NCI-H2107 (cell line): ENCODE data around the gene WBP2.
"Not testable (repeated sequence)": the region's sequence is repeated elsewhere in the genome, so short reads cannot be mapped to it uniquely, and the experiment has no call there.

ENCODE experiments used
- DNase-seq: peaks from one replicate; lab custom pipeline; 2025; lab: John Stamatoyannopoulos, UW

The WBP2 gene

DNA sequence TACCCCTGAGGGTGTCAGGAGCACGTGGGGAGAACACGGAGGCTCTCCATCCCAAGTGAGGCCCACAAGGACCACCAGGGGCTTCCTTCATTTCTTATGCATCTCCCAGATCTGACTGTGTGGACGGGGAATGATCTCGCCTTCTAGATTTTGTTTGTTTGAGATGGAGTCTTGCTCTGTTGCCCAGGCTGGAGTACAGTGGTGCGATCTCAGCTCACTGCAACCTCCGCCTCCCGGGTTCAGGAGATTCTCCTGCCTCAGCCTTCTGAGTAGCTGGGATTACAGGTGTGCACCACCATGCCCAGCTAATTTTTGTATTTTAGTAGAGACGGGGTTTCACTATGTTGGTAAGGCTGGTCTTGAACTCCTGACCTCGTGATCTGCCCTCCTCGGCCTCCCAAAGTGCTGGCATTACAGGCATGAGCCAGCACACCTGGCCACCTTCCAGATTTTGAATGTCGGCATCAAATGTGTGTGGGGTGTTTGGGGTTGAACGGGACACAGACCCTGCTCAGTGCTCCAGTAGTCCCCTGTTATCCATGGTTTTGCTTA lies 13.7 kb upstream of the WBP2 start:
- DNase-seq = not testable (repeated sequence)

DNA sequence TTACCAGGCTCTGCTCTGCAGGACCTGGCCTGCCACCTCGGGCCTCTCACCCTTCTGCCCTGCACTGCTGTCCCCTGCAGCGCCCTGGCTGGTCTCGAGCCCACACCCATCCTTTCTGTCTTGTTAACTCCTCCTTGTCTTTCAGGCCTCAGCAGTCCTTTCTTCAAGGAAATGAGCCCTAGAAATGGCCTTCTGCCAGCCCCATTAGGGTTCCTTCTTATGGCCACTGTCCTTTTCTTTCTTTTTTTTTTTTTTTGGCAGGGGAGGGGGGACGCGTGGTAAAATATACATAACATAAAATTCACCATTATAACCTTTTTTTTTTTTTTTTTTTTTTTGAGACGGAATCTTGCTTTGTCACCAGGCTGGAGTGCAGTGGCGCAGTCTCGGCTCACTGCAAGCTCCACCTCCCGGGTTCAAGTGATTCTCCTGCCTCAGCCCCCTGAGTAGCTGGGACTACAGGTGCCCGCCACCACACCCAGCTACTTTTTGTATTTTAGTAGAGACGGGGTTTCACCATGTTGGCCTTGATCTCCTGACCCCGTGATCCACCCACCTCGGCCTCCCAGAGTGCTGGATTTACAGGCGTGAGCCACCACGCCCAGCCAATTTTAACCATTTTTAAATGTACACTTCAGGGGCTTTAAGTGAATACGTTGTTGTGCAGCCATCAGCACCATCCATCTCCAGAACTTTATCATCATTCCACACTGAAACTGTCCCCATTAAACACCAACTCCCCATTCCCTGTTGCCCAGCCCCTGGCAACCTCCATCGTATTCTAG lies 10.5 kb upstream of the WBP2 start:
- DNase-seq = not testable (repeated sequence)

DNA sequence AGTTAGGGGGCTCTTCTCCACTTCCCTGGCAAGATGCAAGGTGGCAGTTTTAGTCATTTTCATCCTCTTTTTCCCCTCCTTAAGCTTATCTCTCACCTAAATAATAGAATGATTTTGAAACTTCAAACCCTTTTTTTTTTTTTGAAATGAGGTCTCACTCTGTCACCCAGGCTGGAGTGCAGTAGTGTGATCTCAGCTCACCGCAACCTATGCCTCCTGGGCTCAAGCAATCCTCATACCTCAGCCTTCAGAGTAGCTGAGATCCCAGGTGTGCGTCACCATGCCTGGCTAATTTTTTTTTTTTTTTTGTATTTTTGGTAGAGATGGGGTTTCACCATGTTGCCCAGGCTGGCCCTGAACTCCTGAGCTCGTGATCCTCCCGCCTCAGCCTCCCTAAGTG lies 9.8 kb upstream of the WBP2 start:
- DNase-seq = not testable (repeated sequence)

DNA sequence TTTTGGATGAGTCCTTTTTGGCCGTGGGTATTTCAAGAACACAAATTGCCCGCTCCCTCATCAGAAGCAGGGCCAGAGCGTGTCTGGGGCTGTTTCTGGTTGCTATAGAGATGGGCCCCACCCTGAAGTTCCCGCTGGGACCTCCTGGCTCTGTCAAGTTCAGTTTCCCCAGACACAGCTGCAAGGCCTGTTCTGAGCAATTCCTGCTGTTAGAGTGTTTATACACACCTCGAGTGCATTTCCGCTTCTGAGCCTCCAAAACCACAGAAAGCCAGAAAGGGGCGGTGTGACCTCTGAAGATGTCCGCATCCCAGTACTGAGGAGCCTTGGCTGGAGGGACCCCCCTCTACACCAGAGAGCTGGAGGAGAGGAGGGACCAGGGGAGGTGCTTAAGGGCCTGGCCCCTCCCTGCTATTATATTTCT lies 9.3 kb upstream of the WBP2 start:
- DNase-seq = no peak

DNA sequence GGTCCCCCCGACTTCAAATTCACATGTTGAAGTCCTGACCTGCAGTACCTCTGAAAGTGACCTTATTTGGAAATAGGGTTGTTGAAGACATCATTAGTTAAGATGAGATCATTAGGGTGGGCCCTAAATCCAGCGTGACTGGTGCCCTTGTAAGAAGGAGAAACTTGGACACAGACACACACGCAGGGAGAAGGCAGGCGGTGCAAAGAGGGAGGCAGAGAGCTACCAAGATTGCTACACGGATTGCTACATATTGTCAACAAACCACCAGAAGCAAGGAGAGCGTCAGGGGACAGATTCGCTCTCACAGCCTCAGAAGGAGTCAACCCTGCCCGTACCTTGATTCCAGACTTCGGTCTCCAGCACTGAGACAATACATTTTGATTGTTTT lies 6.8 kb upstream of the WBP2 start:
- no peak for DNase-seq

DNA sequence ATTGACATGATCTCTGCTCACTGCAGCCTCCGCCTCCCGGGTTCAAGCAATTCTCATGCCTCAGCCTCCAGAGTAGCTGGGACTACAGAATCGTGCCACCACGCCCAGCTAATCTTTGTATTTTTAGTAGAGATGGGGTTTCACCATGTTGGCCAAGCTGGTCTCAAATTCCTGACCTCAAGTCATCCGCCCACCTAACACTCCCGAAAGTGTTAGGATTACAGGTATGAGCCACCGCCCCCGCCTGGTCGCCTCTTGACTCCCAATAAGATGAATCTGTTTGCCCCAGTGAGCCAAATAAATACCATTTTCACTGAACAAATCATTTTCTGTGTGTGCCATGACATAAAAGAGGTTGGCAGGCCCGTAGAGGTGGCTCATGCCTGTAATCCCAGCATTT lies 4.2 kb upstream of the WBP2 start:
- DNase-seq = not testable (repeated sequence)

DNA sequence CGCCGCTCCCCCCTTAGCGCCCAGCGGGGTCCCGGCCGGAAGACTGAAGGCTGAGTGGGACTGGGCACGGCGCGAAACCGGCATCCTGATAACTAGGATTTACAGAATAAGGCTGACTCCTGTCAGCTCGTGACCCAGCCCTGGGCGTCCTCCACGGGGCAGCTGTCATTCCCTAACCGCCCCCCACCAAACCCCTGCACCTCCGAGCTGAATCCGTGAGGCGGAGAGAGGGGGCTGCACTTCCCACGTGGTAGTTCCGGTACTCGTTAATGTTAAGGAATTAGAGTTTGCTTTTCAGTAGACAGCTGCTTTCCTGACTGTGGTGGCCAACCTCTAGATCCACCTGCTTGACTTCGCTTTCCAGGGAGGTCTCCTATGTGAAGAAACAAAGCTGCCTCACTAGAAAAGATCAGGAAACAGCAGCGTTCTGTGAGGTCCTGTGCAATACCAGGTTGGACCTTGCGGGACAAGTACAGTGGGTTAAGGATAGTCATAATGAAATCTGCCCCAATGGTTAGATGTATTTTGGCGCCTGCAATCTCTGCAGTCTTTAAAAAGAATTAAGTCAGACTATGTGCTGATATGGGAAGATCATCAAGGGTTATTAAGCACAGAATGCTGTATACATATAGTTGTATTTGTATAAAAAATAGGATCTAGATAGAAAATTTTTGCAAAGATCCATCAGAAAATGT lies 1.1 kb upstream of the WBP2 start:
- no peak for DNase-seq

DNA sequence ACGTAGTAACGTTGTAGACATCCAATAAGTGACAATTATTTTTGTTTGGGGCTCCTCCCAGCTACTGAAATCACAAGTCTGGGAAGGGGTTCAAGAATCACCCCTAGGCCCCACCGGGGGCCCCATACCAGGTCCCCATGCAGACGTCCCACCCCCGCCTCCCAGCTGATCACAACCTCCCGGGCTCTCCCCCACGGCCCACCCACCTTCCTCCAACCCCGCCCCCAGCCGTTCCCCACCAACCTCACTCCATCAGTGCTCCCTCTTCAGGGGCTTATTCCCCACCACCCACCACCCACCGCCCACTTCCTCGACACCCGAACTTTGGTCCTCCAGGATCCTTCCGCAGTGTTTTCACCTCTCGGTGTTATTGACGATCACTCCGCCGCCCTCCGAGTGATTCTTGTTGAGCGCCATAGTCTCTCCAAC lies 240 bp downstream of the WBP2 start:
- DNase-seq = no peak

DNA sequence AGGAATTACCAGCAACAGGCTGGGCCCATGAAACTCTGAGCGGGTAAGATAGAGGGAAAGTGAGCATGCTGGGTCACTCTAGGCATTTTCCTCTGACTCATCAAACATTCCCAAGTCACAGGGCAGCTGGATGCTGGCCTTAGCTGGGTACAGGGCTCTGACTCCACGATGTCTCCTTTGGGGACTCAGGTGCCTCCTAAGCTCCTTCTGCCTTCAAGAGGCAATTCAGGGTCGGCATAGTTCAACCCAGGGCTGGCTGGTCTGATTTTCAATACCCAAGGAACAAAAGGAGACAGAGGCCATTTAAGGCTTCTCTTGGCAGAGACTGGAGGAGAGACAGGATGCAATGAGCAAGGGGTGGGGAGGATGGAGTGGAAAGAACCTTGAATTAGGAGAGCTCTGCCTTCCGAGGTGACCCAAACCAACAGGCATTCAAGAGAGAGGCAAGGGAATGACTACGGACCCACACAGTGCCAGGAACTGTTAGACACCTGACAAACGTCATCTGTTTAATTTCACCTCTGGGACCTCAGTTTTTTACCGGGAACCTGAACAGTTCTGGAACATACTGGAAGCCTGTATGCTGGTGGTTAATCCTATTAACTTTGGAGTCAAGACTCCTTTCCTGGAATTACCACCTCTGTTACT lies 910 bp downstream of the WBP2 start:
- no peak for DNase-seq

DNA sequence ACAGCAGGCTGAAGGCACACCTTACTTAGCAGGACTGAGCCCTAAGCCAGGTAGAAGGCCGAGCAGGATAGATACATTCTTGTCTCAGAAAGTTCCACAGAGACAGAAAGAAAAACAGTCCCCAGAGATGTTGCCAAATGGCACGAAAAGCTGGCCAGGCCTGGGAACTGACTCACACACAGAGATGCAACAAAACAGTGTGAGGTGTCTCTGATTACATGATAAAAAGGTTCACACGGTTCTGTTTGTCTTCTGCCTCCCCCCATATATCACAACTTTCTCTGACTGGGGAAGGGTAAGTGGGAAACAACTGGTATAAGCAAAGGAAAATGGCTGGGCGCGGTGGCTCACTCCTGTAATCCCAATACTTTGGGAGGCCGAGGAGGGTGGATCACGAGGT lies 1.7 kb downstream of the WBP2 start:
- DNase-seq = no peak

DNA sequence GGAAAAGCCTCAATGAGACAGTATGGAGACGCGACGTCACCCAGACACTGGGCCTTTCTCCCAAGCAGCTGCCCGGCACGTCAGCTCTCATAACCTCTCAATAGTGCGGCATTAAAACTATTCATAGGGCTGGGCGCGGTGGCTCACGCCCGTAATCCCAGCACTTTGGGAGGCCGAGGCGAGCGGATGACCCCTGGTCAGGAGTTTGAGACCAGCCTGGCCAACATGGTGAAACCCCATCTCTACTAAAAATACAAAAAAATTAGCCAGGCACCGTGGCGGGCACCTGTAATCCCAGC lies 3.5 kb downstream of the WBP2 start:
- DNase-seq = not testable (repeated sequence)

DNA sequence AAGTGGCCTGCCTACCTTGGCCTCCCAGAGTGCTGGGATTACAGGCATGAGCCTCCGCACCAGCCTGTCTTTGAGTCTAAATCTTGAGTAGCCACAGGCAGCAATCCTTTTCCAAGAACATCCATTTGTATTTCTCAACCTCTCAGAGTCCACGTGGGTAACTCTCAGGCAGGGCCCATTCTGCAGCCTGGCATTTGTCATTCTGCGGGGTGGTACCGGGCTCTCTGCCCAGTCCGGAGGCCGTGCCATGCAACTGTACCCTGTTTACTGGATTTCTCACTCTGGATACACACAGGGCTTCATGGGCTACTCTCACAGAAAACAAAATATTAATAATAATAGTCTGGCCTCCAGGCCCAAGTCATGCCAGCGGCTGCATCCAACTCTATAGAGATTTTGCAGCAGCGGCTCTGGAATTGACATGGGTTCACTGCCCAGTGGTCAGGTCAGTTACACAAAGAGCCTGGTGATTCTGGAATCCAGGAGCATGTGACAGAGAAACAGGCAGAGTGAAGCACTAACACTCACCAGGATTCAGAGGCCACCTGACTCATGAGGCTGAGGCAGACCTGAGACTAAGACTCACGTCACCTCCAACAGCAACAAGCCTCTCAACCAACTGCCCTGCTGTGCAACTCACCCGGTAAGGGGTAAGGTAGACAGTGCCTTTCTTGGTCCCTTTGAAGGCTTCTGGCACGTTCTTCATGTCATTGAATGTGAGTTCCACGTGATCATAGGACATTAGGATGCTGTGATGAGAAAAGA lies 4.0 kb downstream of the WBP2 start:
- no peak for DNase-seq

DNA sequence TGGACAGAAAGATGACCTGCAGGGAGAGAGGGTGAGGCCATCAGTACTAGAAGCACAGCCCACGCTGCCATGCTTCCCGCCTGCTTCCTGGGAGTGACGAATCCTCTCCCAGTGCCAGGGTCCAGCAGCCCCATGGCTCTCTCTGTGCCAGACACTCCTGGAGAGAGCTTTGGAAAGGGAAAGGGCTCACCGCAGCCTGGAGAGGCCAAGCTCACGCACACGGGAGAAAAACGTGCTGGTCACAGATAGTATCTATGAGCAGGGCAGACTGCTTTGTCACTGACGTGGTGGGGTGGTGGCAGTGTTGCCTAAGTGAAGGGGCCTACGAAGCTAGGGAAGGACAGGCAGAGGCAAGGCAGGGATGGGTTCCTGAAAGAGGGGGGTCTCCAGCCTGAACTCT lies 5.4 kb downstream of the WBP2 start:
- no peak for DNase-seq

DNA sequence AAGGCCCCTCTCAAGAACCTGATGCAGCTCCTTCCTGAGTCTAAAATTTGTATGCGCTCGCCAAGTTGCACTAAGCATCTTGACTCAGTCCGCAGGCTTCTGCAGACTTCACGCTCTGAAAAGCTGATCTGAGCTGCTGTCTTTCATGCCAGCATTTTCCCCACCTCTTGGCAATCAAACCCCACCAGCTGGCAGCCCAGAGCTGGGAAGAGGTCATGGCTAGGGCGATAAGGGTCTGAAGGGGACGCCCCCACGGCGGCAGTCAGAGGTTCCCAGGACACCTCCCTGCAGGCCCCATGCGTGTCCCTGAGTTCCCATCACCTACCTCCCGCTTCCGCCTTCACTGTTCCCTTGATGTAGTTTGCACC lies 5.9 kb downstream of the WBP2 start:
- DNase-seq = no peak

DNA sequence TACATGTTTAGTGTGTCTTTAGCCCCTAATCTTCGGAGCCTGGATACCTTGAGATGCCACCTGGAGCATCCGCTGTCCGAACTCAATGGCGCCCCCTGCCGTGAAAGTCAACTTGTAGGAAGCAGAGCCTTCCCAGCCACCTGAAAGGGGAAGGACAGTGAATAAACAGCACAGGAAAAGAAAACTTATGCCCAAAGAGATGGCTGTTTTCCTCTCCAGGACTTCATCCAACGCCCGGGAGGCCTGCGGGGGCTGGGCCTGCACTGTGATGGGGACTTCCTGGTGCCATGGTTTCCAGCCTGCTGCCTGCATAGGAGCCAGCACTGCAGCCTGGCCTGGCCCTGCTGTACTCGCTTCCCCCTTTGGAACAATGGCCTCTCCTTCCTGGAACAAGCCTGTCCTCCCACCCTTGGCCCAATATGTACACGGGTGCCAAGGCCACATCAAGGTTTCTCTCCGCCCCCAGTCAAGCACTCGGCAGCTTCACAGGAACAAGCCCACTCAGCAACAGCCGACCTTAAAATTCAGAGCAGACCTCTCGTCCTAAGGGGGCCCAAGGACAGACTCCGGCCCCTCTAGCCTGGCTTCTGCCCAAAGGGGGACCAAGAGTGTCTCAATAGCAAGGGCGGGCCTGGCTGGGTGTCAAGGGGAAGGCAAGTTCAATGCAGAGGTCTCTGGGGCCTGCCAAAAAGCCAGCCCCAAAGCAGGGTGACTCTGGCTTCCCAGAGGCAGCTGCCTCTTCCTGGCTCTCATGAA lies 6.4 kb downstream of the WBP2 start:
- no peak for DNase-seq

DNA sequence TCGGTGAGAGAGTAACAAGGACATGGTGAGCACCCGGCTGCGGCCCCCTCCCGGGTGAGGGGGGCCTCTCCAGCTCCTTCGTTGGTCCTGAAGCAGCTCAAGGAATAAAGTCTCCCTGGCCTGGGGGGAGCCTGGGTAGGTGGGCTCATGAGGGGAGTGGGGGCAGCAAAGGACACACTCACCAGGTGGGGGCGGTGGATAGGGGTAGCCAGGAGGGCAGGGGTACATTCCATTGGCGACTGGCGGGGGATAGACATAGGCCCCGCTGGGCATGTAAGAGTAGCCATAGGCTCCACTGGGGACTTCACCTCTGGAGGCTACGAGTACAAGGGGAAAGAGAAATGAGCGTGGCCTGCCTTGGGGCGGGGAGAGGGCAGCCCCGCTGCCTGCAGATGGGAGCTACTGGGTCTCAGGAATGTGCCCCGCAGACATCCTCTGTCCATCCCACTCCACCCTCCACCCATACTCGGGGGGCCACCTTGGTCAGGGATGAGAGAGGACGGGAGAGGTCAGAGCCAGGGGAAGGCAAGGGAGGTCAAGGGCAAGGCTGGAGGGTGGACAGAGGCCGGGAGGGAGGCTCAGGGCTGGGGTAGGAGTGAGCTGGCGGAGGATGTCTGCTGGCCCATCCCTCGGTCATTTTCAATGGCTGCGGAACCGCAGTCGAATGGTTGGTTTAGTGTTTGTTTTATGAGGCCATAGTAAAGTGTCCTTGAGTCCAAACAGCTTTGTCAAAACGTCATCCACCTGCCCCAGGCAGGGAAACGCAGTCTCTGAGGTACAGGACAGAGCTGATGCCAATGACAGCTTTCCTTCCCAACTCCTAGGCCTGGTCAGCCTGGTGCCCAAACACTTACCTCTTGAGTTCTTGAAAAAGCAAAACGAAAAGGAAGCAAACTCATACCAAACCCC lies 7.3 kb downstream of the WBP2 start:
- no peak for DNase-seq

DNA sequence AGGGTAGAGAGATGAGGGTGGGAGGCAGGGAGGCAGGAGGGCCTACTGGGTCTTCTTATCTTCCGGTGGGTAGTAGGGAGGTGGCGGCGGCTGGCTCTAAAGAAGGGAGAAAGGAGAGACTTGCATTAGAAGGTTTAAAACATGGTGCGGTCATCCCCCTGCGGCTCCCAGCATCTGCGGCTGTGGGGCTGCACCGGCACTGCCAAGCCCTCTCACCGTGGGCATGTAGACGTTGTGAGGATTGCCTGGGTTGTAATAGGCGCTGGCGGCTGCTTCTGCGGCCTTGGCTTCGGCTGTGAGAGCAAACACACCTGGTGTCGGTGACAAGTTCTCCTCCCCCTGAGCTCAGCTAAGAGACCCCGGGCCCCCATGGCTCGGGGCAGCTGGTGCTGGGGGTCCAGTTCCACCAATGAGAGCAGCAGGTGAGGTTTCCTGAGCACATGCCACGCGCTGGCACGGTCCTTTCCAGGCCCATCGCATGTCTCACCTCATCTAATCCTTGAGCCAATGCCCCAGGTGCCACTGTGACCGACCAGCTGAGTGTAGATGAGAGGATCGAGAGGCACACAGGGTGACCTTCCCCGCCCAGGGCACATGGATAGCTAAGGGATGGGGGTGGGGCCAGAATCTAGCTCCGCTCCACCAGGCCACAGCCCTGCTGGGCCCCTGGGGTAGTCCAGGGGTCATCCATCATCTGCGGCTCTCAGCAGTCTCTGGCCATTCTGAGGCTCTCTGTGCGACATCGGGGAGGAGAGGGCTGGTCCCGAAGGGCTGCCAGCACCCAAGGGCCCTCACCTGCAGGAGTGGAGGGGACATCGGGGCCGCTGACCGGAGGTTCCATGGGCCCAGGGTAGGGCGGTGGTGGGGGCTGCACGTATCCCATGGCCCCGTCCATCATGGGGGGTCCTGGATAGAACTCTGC lies 8.2 kb downstream of the WBP2 start:
- DNase-seq = no peak

DNA sequence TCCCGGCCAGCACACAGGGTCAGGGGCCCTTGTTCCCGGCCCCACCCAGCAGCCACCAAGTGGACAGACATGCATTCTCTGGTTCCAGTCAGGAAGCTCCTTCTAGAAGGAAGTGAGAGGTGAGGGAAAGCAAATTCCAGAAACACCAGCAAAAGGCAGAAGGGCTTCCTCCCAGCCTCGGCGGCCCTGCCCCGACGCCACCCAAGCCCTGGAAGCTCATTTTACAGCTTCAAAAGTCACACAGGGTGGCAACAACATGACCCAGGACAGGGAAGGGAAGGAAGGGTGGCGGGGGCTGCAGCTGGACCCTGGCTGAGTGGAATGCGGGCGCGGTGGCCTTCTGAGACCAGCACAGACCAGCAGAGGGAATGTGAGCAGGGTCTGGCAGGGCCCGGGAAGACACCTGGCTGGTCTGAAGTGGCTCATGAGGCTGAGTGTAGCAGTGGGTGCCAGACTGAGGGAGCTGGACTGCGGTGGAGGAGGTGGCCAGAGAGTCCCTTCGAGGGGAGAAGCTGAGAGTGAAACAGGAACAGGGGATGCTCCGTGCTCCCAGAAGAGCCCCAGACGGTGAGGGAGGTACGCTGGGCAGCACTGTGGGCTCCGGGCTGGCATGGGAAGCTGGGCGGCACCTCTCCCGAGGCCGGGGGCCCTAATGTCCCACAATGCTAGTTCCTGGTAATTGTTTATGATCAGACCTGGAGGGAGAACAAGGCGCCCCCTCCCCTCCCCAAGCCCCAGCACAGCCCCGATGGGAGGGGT lies 9.0 kb downstream of the WBP2 start:
- no peak for DNase-seq
